Left ventricle myocardium superior (tissue), 1 donor: ENCODE data around the gene SLC7A14. TPM values are rescaled to one million over a fixed set of nuclear protein-coding genes. Genes with fewer than 3 reads are reported as not detected.
A peak's percentile ranks its signal among the peaks of the same experiment; 100 is the strongest.
"Not testable (repeated sequence)": the region's sequence is repeated elsewhere in the genome, so short reads cannot be mapped to it uniquely, and the experiment has no call there.

Experiments used
- ATAC-seq: fragments of 200-7000 bp; cut with Tn5 transposase; one replicate; pipeline ENCODE4 v1.9.1; 2020; ENCODE audit warnings: mild to moderate bottlenecking, moderate library complexity
- DNase-seq: peaks from one replicate; pipeline ENCODE4 v3.0.0-alpha.2; 2020
- intact Hi-C: fragments of 100-400 bp; cut with micrococcal nuclease; formaldehyde crosslinking; loops from one replicate; pipeline ENCODE4 v1.11.0; 2022
- total RNA-seq: library from RNA; stranded (reverse); fragmentation: NEBNext Ultra II Directional; extraction: Animal tissue kit (Norgen Biotek cat#: 25700); gene quantifications from one replicate; pipeline ENCODE4 v1.2.1, GENCODE V29; 2021
- donor health status: DM: no; HTN: yes; CAD: no; lungs with severe emphysema.

Gene SLC7A14
- total RNA-seq, 1 donor from 2014 or later: not detected

GRCh38 chr3:170599091-170599490 is 13.2 kb upstream of the SLC7A14 start:
- DNase-seq (no peak), ATAC-seq (no peak)
- intact Hi-C loops: no loop called here

DNA sequence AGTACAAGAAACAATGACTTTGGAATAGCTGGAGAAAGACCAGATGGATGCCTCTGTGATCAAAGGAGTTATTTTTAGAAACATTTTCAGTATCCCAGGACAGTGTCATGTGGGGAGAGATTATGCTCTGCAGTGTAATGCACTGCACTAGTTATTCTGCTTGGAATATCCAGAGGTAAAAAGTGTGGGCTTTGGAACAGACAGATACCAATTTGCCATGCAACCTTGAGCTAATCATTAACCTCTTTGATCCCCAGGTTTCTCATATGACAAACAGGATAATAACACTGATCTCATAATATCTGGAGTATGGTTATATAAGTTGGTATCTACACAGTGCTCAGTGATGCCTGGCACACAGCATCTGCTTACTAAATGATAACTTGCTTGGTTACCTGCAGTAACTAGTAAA is 12.2 kb upstream of the SLC7A14 start:
- ATAC-seq: peak; percentile 97
- DNase-seq: no peak
- intact Hi-C loops: no loop called here

DNA sequence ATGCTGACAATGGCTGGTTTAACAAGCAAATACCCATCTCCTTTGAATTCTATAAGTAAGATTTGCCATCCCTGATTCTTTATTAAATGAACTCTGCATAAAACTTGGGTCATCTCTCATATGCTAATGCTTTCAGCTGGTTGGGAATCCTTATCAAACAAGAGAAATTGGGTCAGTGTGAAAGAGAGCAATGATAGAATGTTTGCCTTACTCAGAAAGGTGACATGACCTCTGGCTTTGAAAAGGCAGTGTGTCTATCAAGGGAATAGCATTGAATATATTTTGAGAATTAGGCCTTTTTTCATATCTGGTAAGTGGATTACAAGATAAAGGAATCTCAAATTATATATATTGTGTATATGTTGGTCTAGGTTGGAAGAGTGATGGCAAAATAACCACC is 8.7 kb upstream of the SLC7A14 start:
- intact Hi-C loops: no loop called here
- DNase-seq: no peak
- ATAC-seq: no peak

- ATAC-seq: no peak
- no peak for DNase-seq
- intact Hi-C loops: no loop called here
These were observed 7.8 kb upstream of the SLC7A14 start for GRCh38 chr3:170593634-170594033.

GRCh38 chr3:170589113-170589512 is 3.2 kb upstream of the SLC7A14 start:
- DNase-seq (no peak), ATAC-seq (no peak)
- intact Hi-C loops: no loop called here

- intact Hi-C loops: no loop called here
- peak; percentile 60 for ATAC-seq
- no peak for DNase-seq
These were observed 603 bp downstream of the SLC7A14 start for GRCh38 chr3:170585008-170585936.

DNA sequence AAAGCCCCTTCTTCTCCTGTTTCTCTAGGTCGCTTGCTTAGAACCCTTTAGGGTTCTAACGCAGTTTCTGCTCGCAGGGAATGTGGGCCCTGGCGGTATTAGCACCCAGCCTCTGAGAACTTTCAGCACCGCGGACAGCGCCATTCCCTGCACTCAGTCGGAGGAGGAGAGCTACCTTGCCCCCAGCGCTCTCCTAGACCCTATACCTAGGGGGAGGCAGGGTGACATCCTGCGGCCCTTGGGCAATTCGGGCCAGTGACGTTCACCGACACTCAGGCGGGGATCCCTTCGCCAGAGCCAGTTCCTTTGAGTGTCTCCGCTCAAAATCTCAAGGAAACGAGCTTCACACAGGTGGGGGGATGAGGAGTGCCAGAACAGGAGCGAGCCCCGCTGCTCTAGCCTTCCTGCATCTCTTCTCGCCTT is 1.3 kb downstream of the SLC7A14 start:
- DNase-seq: peak; percentile 82
- intact Hi-C loops: no loop called here
- ATAC-seq: peak; percentile 95

DNA sequence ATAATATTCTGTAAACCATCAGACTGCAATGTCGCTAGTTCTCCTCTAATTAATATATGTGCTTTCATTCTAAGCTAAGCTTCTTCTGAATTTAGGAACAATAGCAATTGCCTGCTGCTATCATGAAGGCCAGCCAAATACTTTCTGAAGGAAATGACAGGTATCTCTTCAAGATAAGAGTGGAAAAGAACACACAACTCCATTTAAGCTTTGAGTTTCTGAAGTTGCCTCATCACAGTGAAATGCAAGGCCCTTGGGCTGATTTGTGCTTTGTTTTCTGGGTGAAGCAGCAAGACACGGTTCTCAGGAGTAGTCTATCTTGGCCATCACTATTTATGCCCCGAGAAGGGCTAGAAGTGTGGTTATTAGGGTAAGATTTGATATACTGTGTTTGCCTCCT is 6.2 kb downstream of the SLC7A14 start:
- ATAC-seq (no peak), DNase-seq (no peak)
- intact Hi-C loops: no loop called here

DNA sequence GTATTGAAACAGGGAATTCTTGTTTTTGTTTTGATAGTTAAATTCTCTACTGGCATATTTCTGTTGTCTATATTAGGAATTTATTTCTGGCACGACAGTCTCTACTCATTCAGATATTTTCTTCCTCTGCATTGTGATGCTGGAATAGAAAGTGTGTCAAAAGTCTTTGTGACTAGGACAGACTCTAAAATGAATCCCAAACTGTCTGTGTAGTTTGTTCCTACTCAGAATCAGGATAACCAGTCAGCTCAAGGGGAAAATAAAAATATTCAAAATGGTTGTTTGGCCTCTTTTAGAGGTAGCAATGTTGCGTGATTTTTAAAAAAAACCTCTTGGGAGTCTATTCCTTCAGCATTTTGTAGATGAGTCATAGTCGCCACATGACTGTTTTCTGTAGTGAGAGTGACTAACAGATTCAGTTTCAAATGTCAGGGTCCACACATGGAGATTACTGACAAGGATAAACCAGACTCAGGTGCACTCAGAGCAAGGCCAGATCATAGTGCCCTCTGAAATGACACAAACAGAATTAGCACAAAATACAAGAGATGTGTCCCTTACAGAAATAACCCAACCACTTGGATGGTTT is 13.1 kb downstream of the SLC7A14 start:
- DNase-seq (no peak), ATAC-seq (no peak)
- intact Hi-C loops: no loop called here

DNA sequence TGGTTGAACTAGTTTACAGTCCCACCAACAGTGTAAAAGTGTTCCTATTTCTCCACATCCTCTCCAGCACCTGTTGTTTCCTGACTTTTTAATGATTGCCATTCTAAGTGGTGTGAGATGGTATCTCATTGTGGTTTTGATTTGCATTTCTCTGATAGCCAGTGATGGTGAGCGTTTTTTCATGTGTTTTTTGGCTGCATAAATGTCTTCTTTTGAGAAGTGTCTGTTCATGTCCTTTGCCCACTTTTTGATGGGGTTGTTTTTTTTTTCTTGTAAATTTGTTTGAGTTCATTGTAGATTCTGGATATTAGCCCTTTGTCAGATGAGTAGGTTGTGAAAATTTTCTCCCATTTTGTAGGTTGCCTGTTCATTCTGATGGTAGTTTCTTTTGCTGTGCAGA is 18.3 kb downstream of the SLC7A14 start:
- DNase-seq, intact Hi-C loops, ATAC-seq: not testable (repeated sequence)

DNA sequence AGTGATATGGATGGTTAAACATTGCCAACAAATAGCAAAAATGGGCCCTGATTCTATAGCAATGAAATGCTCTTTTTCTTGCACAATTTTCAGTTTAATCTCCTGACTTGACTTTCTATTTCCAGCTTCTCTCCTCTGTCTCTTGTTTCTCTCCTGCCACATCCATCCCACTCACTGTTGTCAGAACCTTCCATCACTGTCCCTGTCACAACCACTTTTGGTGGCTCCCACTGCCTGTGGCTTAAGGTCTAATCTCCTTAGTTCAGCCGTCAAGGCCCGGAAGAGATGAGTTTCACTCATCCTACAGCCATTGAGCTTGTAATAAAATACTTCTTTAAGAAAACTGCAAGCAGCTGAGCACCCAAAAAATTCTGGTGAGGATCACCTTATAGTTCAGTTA is 19.5 kb downstream of the SLC7A14 start:
- intact Hi-C loops: no loop called here
- ATAC-seq (no peak), DNase-seq (no peak)

- DNase-seq (no peak), ATAC-seq (no peak)
These were observed 20.4 kb downstream of the SLC7A14 start for GRCh38 chr3:170565495-170565894.

GRCh38 chr3:170564664-170565063 is 21.2 kb downstream of the SLC7A14 start:
- ATAC-seq: no peak
- no peak for DNase-seq
- intact Hi-C loops: no loop called here

More at GRCh38 chr3:170565495-170565894, 20.4 kb downstream of the SLC7A14 start:
- intact Hi-C loops: no loop called here

DNA sequence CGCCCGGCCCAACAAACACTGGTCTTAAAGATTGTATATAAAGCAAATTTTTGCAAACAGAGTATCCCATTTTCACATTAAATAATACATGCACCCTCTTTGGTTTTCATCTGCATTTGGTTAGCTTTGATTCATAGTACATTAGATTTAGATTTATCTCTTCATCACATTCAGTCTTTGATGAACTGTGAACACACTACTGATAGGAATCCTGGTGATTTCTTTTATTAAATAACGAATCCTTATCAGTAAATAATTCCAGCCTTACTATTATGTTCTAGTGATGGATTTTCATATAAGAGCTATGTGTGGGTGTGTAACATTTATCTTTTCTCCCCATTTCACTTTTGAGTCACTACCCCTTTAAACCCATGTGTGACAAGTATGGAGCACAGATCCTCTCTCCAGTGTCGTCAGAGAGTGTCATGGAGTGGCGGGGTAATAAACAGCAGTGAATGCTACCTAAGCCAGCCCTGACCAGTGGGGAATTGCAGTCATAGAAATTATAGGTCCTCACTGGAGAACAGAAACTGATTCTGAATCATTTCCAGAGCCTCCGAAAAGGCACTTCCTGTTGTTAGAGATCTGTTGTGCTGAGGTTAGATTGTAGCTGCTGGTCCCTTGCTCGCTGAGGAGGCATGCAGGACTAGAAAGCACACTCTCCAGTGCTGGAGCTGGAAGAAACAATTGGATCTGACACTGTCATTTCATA is 22.0 kb downstream of the SLC7A14 start:
- intact Hi-C loops: no loop called here
- no peak for DNase-seq
- ATAC-seq: no peak

DNA sequence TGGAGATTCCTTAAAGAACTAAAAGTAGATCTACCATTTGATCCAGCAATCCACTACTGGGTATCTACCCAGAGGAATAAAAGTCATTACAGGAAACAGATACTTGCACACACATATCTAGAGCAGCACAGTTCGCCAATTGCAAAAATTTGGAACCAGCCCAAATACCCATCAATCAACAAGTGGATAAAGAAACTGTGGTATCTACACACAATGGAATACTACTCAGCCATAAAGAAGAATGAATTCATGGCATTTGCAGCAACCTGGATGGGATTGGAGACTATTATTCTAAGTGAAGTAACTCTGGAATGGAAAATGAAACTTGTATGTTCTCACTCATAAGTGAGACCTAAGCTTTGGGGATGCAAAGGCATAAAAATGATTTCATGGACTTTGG is 23.8 kb downstream of the SLC7A14 start:
- ATAC-seq: no peak
- intact Hi-C loops: no loop called here
- no peak for DNase-seq

DNA sequence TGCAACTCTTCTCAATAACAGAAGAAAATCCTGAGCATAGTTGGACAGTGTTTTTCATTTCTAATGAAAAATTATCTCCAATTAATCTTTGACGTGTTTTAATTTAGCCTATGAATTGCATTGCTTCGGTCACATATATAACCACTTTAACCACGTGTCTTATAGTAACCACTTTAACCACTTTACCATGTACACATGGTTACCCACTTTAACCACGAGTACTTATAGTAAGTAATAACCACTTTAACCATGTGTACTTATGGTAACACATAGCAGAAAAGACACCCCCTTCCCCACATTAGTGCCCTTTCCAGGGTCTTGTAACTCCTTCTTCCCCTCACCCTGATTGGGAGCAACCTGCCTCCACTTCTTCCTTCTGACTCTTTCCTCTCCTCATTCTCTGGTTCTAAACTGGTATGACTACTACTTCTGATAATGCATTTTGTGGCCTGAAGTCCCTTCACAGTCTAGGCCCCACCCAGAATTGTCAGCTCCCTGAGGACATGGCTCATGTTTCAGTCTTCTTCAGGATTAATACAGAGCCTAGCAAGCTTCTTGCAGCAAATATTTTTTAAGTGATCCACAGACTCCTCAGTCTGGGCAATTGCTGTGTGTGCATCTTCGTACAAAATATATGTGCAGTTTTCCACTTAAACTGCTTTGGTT is 25.0 kb downstream of the SLC7A14 start:
- DNase-seq (no peak), ATAC-seq (no peak)
- intact Hi-C loops: no loop called here

GRCh38 chr3:170560296-170560695 is 25.6 kb downstream of the SLC7A14 start:
- intact Hi-C loops: no loop called here
- DNase-seq (no peak), ATAC-seq (no peak)

DNA sequence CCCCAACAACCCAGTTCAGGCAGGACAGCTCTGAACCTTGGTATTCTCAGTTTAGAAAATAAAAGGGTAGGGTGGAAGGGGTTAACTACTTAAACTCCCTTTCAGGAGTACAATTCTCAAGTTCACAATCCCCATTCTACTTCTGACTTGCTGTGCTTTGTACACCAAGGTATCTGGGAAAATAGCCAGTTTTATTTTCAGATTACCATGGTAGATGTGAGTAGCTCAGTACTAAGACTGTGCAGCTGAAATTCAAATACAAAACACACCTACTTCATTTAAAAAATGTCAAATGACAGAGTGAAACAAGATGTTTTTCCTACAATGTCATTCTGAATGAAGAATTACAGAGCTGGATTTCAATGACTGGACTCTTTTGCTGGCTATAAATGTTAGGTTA is 27.4 kb downstream of the SLC7A14 start:
- DNase-seq (no peak), ATAC-seq (peak; percentile 60)
- intact Hi-C loops: loop anchor here (10.0 kb wide), 1 partner anchor 136 kb away; no protein-coding TSS in a partner anchor

DNA sequence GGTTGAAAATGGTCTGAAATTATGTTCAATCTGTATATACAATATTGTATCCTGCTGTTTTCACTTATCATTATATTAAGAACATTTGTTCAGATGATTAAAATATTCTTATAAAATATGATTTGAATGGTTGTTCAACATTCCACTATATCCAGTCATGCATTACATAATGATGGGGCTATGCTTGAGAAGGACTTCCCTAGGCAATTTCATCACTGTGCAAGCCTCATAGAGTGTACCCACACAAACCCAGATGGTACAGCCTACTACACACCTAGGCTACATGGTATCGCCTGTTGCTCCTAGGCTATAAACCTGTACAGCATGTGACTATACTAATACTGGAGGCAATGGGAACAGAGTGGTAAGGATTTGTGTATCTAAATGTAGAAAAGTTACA is 30.5 kb downstream of the SLC7A14 start:
- no peak for ATAC-seq
- no peak for DNase-seq
- intact Hi-C loops: loop anchor here (10.0 kb wide), 1 partner anchor 139 kb away; no protein-coding TSS in a partner anchor
